PC-3 (cell line): ENCODE results near the gene CDC42SE2. TPM values are rescaled to one million over a fixed set of nuclear protein-coding genes. Genes with fewer than 3 reads are reported as not detected.

Source experiments
- ATAC-seq: fragments of 200-7000 bp; cut with Tn5 transposase; 2 replicates; pipeline ENCODE4 v1.9.1; 2020; ENCODE audit warnings: mild to moderate bottlenecking, moderate library complexity
- BruUV-seq: library from RNA; stranded (reverse); fragments of 400-500 nt; replicated peaks from 2 replicates; lab custom pipeline; 2021; lab: Mats Ljungman, UMichigan
- CTCF ChIA-PET: fragments of 300-600 bp; sonication (Branson Sonifier 250); formaldehyde crosslinking; loops from one replicate; lab custom pipeline; 2022; ENCODE audit warnings: antibody characterized with exemption; lab: Charles Lee
- POLR2A ChIA-PET: fragments of 300-600 bp; sonication (Branson Sonifier 250); formaldehyde crosslinking; loops from one replicate; lab custom pipeline; 2022; ENCODE audit warnings: antibody characterized with exemption; ENCODE audit not compliant: unreplicated experiment; lab: Charles Lee
- DNase-seq: peaks from one replicate; pipeline ENCODE4 v3.0.0-alpha.2; 2015
- H2AFZ ChIP-seq: fragments of 300-600 bp; sonication (generic); 2 replicates; pipeline ENCODE4 v1.6.0; 2016; ENCODE audit warnings: antibody characterized with exemption, low read length
- H3F3A ChIP-seq: fragments of 300-600 bp; sonication (generic); one replicate; pipeline ENCODE4 v1.6.0; 2017; ENCODE audit warnings: antibody characterized with exemption, low read length, control low read depth, mild to moderate bottlenecking; ENCODE audit not compliant: unreplicated experiment
- H3K27ac ChIP-seq: fragments of 300-600 bp; sonication (generic); 2 replicates; pipeline ENCODE4 v1.5.1; 2016; ENCODE audit warnings: mild to moderate bottlenecking, low read length
- H3K27me3 ChIP-seq: fragments of 300-600 bp; sonication (generic); 2 replicates; pipeline ENCODE4 v1.6.1; 2016; ENCODE audit warnings: low read length, mixed read lengths
- H3K36me3 ChIP-seq: fragments of 300-600 bp; sonication (generic); 2 replicates; pipeline ENCODE4 v1.6.1; 2016; ENCODE audit warnings: low read depth, mixed run types, low read length, mixed read lengths
- H3K4me1 ChIP-seq: fragments of 300-600 bp; sonication (generic); 2 replicates; pipeline ENCODE4 v1.5.1; 2016; ENCODE audit warnings: low read length; ENCODE audit not compliant: insufficient read depth
- H3K4me2 ChIP-seq: fragments of 300-600 bp; sonication (generic); 2 replicates; pipeline ENCODE4 v1.6.0; 2016; ENCODE audit warnings: low read length
- H3K4me3 ChIP-seq: fragments of 300-600 bp; sonication (generic); 2 replicates; pipeline ENCODE4 v1.5.1; 2016; ENCODE audit warnings: mild to moderate bottlenecking, low read length, mixed read lengths
- H3K79me2 ChIP-seq: fragments of 300-600 bp; sonication (generic); 2 replicates; pipeline ENCODE4 v1.6.1; 2017; ENCODE audit warnings: low read length, mixed read lengths
- H3K9ac ChIP-seq: fragments of 300-600 bp; sonication (generic); 2 replicates; pipeline ENCODE4 v1.6.0; 2016; ENCODE audit warnings: mild to moderate bottlenecking, low read length
- H3K9me2 ChIP-seq: fragments of 300-600 bp; sonication (generic); replicated peaks from 2 replicates; pipeline ENCODE4 v1.6.1; 2016; ENCODE audit warnings: mixed run types, low read length, mixed read lengths
- H3K9me3 ChIP-seq: fragments of 300-600 bp; sonication (generic); 2 replicates; pipeline ENCODE4 v1.6.1; 2016; ENCODE audit warnings: low read length, mixed read lengths
- H4K20me1 ChIP-seq: fragments of 300-600 bp; sonication (generic); 2 replicates; pipeline ENCODE4 v1.6.1; 2016; ENCODE audit warnings: low read length, mixed read lengths
- CTCF ChIP-seq: fragments of 300-600 bp; sonication (generic); conservative IDR thresholded peaks from 2 replicates; pipeline ENCODE4 v1.5.1; 2017; ENCODE audit warnings: antibody characterized with exemption, low read depth, mild to moderate bottlenecking, low read length
- EZH2 ChIP-seq: fragments of 300-600 bp; sonication (generic); IDR thresholded peaks from one replicate; pipeline ENCODE4 v1.6.1; 2017; ENCODE audit warnings: antibody characterized with exemption, mild to moderate bottlenecking, low read length; ENCODE audit not compliant: unreplicated experiment
- EZH2phosphoT487 ChIP-seq: fragments of 300-600 bp; sonication (generic); IDR thresholded peaks from 2 replicates; pipeline ENCODE4 v1.6.1; 2018; ENCODE audit warnings: mild to moderate bottlenecking, antibody characterized with exemption, low read length, borderline replicate concordance
- intact Hi-C: fragments of 100-400 bp; cut with micrococcal nuclease; formaldehyde crosslinking; loops from 2 replicates; pipeline ENCODE4 v1.9.0; 2023
- total RNA-seq: library from RNA; depleted of rRNA; stranded (reverse); fragments of >200 nt; gene quantifications from 2 replicates; pipeline ENCODE4 v1.2.3, GENCODE V29; 2014

Gene CDC42SE2
- total RNA-seq, 1 experiment from 2014 or later = 13.3 TPM

GRCh38 chr5:131223751-131224386 lies 40.0 kb upstream of the CDC42SE2 start:
- no TSS peak for BruUV-seq
- Histone ChIP-seq H3F3A (no peaks in the 10 kb centered on the region), H3K79me2 (no peaks in the 10 kb centered on the region), H2AFZ (no peak overlapping the region), H3K9me3 (no peaks in the 10 kb centered on the region), H3K9ac (no peak overlapping the region), H3K9me2 (no peaks in the 10 kb centered on the region), H4K20me1 (no peaks in the 10 kb centered on the region), H3K4me2 (no peak overlapping the region), H3K4me3 (no peak overlapping the region), H3K4me1 (peaks cover 9% of the 10 kb centered on the region; the same call in 1 of the 2 replicates), H3K27me3 (no peaks in the 10 kb centered on the region), H3K36me3 (no peaks in the 10 kb centered on the region), H3K27ac (no peak overlapping the region)
- intact Hi-C loops = no loop called here
- ATAC-seq (no peak), DNase-seq (no peak)
- ChIA-PET CTCF (no interaction called here), POLR2A (no interaction called here)
- no peak for TF ChIP-seq EZH2phosphoT487
- TF ChIP-seq CTCF = no peak
- no peak for TF ChIP-seq EZH2

GRCh38 chr5:131224387-131225201 lies 39.3 kb upstream of the CDC42SE2 start:
- Histone ChIP-seq H3K27ac (no peak overlapping the region), H4K20me1 (no peaks in the 10 kb centered on the region), H3K9me3 (no peaks in the 10 kb centered on the region), H3K4me2 (no peak overlapping the region), H3K36me3 (no peaks in the 10 kb centered on the region), H3K4me3 (no peak overlapping the region), H2AFZ (no peak overlapping the region), H3K79me2 (no peaks in the 10 kb centered on the region), H3K9ac (no peak overlapping the region), H3K27me3 (no peaks in the 10 kb centered on the region), H3K9me2 (no peaks in the 10 kb centered on the region), H3K4me1 (peaks cover 9% of the 10 kb centered on the region; the same call in 1 of the 2 replicates), H3F3A (no peaks in the 10 kb centered on the region)
- DNase-seq (no peak), ATAC-seq (no peak)
- ChIA-PET POLR2A (no interaction called here), CTCF (no interaction called here)
- TF ChIP-seq CTCF (no peak), EZH2 (no peak), EZH2phosphoT487 (no peak)
- BruUV-seq = no TSS peak
- intact Hi-C loops = no loop called here
